ENCODE measurements around the gene MMD2.

GRCh38 chr7:4884164-4884563 is 74.8 kb downstream of the MMD2 start:
- TF ChIP-seq CTCF (IDR thresholded peaks at IDR 0.05; ENCODE audit: insufficient read depth, low read length, poor library complexity, severe bottlenecking) (no peak), EZH2phosphoT487 (conservative IDR thresholded peaks at IDR 0.05; ENCODE audit: low read length) (no peak)
